ENCODE data around the gene ANXA8.
"Not testable (repeated sequence)": the region's sequence is repeated elsewhere in the genome, so short reads cannot be mapped to it uniquely, and the experiment has no call there.

The ANXA8 gene, protein sequence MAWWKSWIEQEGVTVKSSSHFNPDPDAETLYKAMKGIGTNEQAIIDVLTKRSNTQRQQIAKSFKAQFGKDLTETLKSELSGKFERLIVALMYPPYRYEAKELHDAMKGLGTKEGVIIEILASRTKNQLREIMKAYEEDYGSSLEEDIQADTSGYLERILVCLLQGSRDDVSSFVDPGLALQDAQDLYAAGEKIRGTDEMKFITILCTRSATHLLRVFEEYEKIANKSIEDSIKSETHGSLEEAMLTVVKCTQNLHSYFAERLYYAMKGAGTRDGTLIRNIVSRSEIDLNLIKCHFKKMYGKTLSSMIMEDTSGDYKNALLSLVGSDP
- total RNA-seq = 0.04 to 0.10 reads per million in 2 donors

DNA sequence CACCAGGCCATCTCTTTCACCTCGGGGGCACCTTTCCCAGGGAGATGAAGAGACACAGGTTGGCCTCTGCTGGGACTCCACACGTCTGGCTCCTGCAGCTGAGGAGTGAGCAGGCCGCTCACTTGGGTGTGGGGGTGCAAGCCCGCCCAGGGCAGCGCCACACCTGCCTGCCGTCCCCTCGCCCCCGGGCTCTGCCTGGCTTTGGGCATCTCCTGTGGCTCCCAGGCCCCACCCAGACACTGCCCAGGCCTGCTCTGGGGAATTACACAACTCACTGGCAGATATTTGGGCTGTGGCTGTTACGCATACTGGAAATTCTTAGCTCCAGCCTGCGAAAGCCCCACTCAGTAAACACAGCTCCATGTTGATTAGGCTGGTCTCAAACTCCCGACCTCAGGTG, at the start of gene ANXA8:
ANXA8 (minus strand) TSS at position 193 of the 400 bp plus-strand sequence; CDS start at position 11, 182 bp downstream.
- DNase-seq = not testable (repeated sequence)

DNA sequence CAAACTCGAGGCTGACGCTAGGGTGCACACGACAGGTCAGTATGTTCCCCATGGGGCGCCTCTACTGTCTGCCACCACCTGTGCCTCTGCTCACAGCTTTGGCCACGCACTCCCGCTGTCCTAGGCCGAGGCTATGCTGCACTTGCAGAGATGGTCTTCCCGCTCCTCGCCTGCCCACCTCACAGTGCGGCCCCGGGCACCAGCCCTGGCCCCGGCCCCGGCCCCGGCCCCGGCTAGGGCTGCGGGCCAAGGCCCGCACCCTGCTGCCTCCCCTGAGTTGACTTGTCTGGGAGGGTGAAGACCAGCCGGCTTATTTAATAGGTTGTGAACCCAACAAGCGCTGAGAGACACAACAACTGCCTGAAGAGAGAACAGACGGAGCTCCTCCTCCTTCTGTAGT, 39.6 kb upstream of the ANXA8 start, which contains the start of gene AGAP9:
AGAP9 (minus strand) TSS at position 164 of the 400 bp plus-strand sequence; CDS start at position 52, 112 bp downstream.
- not testable (repeated sequence) for DNase-seq

DNA sequence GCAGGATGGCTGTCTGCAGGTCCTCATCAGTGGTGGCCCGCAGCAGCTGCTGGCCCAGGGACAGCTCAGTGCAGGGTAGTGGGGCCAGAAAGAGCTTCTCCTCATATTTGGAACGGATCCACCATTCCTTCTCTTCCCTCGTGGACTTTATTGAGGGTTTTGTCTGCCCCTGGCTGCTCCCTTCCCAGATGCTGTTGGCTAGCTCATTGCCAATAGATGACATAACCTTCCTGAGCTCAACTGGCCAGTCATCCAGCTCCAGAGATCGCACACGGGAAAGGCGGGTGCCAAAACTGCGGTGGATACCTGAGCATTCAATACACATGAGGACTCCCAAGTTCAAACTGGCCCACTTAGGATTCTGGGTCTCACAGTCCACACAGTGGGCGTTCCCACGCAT, 18.4 kb upstream of the ANXA8 start:
- not testable (repeated sequence) for DNase-seq

DNA sequence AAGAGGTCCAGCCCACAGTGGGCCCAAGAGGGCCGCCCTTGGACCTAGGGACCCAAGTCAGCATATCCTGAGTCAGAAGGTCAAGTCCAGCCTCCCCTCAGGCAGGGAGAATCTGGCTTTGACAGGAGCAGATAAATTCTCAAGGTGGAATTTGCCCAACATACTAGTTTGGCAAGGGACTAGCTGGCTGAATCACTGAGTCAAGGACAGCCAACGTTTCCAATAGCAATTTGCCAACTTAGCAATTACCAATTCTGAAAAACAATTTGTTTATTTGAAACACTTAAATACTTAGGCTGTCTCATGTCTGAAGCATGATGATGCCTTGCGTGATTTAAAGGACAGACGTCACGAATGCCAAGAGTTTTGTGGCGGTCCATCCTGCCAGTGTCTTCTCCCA, 10.3 kb upstream of the ANXA8 start:
- not testable (repeated sequence) for DNase-seq

DNA sequence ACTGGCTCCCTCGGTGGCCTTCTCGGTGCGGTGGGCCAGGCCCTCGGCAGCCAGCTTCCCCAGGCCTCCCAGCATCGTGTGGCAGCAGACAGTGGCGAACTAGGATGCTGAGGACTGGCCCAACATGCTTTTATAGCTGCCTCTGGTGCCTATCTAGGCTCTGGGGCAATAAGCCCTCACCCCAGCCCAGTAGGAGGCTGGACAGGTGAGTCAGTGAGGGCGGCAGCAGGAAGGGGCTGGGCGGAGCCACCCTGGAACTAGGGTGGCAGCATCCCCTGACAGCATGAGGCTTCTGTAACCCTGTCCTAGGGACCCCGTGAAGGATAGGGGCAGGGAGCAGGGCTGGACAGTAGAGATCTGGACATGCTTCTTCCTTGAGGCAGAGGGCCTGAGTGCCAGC, 7.7 kb upstream of the ANXA8 start, which contains the start of gene FAM25G:
FAM25G (minus strand) TSS at position 101 of the 400 bp plus-strand sequence; CDS start at position 75, 26 bp downstream.
- not testable (repeated sequence) for DNase-seq

DNA sequence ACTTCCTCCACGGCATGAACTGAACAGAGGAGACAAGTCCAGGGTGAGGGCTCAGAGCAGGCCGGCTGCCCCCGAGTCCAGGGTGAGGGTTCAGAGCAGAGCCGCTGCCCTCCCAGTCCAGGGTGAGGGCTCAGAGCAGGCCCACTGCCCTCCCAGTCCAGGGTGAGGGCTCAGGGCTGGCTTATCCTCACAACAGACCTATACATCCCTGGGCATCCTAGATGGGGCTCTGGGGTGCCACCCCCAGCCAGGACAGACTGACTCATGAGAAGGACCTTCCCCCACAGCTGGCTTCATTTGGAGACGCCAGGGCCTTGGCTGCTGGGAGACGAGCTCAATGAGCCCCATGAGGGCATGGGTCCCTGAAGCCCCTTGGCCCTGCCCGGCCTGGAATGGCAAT, 5.7 kb upstream of the ANXA8 start:
- DNase-seq = not testable (repeated sequence)

DNA sequence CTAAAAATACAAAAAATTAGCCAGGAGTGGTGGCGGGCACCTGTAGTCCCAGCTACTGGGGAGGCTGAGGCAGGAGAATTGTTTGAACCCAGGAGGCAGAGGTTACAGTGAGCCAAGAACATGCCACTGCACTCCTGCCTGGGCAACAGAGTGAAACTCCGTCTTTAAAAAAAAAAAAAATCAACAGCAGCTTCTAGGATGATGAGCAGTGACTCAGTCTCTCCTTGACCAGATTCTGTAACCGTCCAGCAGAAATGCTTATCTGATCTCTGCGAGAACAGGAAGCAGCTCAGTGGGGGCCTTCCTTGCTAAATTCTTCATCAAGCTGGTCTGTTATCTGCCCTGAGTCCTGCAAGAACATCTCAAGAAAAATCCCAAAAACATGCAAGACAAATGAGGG, 2.0 kb upstream of the ANXA8 start:
- DNase-seq = not testable (repeated sequence)

DNA sequence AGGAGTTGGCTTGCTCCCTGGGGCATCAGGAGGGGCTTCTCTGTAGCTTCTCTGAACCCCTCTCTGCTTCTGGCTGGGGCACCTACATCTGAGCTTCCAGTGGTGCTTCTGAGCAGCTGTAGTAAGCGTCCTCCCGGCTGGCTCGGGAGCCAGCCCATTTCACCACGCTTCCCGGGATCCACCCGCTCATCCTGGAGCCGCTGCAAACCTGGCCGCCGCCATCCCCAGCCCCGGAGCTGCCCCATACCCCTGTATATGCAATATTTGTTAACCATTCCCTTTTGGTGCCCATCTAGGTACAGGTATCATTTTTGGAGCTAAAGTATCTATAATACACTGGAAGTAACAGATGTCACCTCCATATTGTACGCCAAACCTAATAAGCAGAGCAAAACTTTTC, 871 bp upstream of the ANXA8 start:
- not testable (repeated sequence) for DNase-seq

DNA sequence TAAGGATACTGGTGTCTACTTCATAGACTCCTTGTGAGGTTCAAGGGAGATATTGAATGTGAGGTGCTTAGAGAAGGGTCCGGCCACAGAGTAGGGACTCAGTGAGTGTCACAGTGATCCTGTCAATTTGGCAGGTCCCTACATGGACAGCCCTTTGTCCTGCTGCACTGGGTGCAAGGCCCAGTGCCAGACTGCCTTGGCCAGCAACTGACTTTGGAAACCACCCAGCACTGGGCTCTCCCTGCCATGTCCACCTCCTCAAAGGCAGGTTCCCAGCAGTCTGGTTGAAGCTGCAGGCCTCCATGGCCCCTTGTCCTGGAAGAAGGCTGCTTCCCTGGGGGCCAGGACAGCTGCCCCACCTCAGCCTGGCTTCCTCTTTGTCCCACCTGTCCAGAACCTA, 1.5 kb downstream of the ANXA8 start:
- DNase-seq = not testable (repeated sequence)

DNA sequence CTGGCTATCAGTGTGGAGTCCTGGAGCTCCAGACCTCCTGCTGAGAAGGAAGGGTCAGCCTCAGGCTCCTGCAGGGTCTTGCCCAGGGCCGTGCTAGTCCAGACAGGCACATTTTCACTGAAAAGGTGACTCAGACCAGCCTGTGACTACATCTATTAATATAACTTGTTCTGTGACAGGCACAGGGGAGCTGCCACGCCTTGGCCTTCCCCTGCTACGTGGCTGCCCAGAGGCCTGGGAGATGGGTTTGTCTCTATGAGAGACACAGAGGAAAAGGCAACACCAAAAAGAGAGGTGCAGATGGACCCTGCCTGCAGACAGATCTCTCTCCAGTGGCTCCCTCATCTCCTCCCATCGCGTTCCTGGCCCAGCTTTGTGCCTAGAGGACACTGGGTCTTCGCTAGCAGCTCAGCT, 2.1 kb downstream of the ANXA8 start:
- not testable (repeated sequence) for DNase-seq

DNA sequence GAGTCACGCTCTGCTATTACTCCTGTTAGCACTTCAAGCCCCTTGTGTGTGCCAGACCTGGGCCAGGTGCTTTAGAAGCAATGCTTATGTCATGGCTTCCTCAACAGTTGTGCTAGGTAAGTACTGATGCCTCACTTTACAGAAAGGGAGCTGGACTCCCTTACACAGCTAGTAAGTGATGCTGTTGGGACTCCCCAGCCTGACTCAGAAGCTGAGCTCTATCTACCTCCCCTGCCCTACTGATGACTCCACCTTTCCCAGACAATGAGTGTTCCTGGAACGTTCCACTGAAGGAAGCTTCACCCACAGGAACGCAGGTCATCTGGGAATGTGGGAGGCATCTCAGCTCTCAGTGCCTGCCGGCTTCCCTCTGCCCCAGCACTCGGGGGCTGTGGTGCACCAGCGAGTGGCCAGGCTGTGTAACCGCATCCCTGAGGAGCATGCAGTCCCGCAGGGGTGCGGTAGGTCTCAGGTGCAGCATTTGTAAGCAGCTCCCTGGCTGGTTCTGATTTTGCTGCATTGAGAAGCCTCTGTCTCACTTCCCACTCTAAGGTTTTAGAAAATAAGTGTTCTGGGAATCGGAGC, 2.6 kb downstream of the ANXA8 start:
- not testable (repeated sequence) for DNase-seq

DNA sequence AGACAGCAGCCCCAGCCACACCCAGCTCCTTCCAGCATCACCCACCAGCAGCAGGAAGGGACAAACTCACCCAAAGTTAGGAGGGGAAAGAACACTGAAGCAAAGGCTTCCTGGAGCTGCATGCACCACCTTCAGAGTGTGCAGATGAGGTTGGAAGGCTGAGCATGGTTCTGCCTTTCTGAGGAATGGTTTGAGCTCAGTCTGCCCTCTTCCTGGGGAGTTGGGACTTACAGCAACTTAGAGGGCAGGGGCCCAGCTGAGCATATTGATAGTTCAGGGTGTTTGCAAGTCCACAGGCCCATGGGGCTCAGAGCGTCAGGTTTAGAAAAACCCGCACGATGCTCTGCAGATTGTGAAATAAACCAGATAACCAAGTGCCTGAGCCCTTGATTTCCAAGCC, 3.8 kb downstream of the ANXA8 start:
- DNase-seq = not testable (repeated sequence)

DNA sequence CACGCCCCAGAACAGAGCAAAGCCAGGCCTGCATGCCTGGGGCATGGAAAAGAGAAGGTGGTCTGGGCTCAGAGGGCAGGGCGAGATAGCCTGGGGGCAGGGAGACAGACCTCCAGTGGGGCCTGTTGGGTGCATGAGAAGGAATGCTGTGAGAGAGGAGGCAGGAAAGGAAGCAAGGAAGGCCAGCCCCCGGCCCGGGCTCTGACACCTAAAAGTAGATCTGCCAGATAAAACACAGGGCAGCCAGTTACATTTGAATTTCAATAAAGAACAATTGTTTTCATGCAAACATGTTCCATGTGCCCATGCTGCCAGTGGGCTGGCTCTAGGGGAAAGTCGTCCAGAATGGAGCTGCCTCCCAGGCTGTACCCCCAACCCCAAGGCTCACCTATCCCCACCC, 5.8 kb downstream of the ANXA8 start:
- not testable (repeated sequence) for DNase-seq

DNA sequence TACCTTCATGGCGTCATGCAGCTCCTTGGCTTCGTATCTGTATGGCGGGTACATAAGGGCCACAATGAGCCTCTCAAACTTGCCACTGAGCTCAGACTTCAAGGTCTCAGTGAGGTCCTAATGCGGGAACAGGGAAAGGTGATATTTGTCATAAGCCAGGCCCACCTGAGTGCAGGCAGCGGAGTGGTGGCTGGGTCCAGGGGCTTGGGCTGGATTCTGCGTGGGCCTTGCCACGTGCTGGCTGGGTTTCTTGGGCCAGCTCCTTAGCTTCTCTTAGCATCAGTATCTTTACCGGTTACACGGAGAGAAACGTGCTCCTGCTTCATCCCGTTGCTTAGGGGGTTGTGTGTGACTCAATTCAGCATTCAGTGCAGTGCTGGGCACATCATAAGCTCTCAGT, 6.8 kb downstream of the ANXA8 start:
- not testable (repeated sequence) for DNase-seq

DNA sequence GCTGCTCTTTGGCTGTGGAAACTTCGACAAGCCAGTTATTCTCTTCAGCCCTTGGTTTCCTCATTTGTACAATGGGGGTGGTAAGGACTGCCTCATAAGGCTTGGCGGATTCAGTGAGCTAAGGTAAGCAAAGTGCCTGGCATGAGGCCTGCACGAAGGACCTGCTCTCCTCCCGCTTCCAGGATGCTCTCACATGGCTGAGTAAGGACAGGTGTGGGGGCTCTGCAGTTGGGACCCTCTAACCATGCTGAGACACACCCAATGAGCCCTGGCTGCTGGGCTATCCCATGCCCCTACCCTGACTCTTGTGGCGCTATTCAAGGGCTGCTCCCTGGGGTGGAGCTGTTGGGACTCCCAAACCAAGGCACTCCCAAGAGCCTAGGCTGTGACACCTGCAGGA, 8.8 kb downstream of the ANXA8 start:
- DNase-seq = not testable (repeated sequence)

DNA sequence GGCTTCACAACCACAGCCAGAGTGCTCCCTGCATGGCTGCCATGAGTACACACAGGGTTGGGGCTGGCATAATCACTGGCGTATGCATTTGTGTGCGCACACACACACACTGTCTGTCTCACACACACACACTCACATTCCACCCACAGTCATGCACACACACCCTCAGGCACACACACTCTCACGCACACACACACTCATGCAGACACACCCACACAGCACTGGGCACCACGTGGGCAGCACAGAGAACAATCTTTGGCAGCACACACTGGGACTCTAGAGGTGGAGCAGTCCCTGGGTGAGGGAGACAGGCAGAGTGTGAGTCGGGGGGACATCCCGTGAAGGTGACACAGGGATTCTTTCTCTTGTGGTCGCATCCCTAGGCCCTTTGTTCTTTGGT, 10.4 kb downstream of the ANXA8 start:
- DNase-seq = not testable (repeated sequence)

DNA sequence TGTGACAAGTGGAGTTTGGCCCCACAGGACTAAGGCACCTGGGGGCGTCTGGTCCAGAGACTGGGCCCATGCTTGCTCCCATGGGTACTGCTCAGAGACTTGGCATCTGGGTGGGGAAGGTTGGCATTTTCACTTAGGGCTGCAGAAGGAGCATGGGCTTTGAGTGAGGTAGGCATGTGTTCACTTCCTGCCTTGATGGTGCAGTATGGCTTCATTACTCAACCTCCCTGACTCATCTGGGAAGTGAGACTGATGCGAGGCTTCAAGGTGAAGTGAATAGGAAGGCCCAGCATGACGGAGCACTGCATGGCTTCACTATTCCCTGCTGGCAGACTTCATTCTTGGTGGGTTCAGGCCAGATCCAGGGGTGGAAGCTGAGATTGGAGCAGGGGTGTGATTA, 11.3 kb downstream of the ANXA8 start:
- not testable (repeated sequence) for DNase-seq

DNA sequence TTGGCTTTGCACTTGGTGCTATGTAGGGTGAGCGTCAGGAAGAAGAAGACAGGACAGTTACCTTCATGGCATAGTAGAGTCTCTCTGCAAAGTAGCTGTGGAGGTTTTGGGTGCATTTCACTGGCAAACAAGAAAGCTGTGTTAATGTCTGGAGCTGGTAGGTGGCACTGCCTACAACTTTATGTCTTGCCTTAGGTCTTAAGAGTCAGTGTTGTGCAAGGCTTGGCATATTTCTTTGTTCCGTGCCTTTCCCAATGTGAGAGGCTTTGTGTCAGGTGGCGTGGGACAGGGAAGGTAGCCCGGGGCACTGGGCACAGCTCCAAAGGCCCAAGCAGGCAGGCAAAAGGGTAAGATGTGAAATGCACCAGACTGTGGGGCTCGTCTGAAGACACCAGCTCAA, 11.8 kb downstream of the ANXA8 start:
- DNase-seq = not testable (repeated sequence)

DNA sequence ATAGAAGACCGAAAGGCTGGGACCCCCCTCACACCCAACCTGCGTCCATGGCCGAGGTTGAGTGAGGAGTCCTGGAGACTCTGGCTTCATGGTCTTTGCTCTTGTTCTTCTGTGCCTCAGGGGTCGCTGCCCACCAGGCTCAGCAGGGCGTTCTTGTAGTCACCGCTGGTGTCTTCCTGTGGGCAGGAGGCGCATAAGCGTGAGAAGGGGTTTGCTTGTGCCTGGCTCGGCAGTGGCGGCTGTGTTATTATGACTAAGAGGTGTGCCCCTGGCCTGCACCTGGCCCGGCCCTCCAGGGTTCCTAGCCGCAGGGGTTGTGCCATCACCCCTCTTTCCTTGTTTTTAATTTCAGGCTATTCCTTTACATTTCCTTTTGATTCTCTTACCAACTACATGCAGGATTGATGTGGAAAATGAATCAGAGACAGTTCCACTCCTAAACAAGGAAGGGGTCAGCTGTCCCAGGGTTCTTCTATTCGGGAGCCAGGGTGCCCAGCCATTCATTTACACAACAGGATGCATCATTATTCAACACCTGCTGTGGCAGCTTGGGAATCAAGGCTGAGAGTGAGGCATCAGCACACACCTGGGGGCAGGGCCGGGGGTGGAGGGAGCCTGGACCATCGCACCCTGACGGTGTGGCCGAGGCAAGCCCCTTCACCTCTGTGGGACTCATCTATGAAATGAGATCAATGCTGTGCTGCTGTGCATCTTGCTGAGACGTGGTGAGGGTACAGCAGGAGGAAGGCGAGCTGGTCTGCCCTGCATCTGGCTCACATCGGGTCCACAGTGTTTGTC, 15.0 kb downstream of the ANXA8 start:
- not testable (repeated sequence) for DNase-seq

DNA sequence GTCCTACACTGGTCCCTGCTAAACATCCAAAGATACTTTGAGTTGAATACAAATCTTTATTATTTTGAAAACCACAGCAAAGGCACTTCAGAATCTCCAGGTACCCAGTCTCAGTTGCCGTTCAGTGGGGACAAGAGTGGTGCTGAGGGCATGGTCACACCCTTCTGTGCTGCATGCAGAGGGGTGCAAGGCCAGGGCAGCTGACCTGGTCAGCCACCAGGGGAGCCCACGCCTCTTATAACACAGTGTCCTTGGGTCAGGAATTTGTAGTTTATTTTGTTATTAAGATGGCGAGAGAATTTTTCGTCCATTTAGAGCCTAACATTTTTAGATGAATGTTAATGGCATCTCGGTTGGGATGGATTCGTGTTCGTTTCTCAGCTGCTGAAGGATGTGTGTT, 16.0 kb downstream of the ANXA8 start:
- DNase-seq = not testable (repeated sequence)

DNA sequence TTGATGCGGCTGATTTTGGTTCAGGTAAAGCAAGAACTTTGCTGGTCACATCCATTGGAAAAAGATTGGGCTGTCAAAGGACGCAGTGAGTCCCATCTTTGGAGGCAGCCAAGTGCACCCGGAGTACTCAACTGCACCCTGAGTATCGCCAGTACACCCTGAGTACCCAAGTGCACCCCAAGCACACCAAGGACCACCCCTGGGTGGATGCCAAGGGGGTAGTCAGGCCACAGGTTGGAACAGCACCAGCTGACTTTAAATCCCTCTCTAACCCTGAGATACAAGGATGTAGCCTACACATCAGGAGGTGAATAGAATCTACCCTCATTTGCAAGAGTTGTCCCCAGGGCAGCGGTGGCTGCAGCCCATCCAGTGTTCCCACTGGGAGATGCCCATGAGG, 16.5 kb downstream of the ANXA8 start:
- not testable (repeated sequence) for DNase-seq

DNA sequence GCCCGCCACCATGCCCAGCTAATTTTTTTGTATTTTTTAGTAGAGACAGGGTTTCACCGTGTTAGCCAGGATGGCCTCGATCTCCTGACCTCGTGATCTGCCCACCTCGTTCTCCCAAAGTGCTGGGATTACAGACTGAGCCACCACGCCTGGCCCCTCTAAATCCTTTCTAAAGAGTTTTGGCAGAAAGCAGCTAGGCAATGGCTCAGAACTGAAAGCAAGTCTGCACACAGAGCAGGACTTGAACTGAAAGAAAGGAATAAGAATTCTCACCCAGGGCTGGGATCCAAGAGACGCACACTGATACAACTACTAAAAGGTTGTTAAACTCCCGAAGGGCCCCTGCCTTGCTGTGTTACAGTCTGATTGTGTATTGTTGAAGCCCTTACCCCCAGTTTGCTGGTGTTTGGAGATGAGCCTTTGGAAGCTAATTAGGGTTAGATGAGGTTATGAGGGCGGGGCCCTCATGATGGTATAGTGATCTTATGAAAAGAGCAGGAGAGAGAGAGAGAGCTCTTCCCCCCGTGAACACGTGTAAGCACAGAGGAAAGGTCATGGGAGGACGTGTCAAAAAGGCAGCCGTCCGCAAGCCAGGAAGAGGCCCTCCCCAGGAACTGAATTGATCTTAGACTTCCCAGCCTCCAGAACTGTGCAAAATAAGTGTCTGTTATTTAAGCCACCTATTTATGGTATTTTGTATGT, 18.5 kb downstream of the ANXA8 start:
- DNase-seq = not testable (repeated sequence)

All from activated gamma-delta T cell (primary cell).